ENCODE measurements around the gene ARHGEF11. TPM values are rescaled to one million over a fixed set of nuclear protein-coding genes. Genes with fewer than 3 reads are reported as not detected.
"Not testable (repeated sequence)": the region's sequence is repeated elsewhere in the genome, so short reads cannot be mapped to it uniquely, and the experiment has no call there.

The ARHGEF11 gene
- total and polyA plus RNA-seq, 8 donors, result 6.6 to 125 (median 32.7) TPM

- 49 to 69% (median 66%) methylated on average over 5 to 6 of the region's 6 CpGs for WGBS, 5 donors
Measured at GRCh38 chr1:156929596-156930238, 115.8 kb downstream of the ARHGEF11 start.

GRCh38 chr1:156928043-156928602 lies 117.4 kb downstream of the ARHGEF11 start:
- Histone ChIP-seq H3K4me1 (peaks cover 19 to 39% (median 31%) of the 10 kb centered on the region in 4 donors), H3K27me3 (peaks cover 9 to 75% (median 63%) of the 10 kb centered on the region in 3 donors), H3K9me3 (no peaks in the 10 kb centered on the region), H3K36me3 (no peaks in the 10 kb centered on the region), H3K4me3 (peak overlapping the region in 3 of 4 donors; percentile 28 to 47 (median 30)), H3K27ac (no peak overlapping the region)
- DNase-seq, result no peak
- TF ChIP-seq CTCF (IDR thresholded peaks at IDR 0.05) (peak in 2 of 7 experiments; percentile 1), EP300 (IDR thresholded peaks at IDR 0.05) (no peak)
- intact Hi-C loops (cut with DNase I; ENCODE audit: low total_unique reads), result loop anchor here (10.0 kb wide), 1 partner anchor 147 kb away; no protein-coding TSS in a partner anchor
- WGBS, 5 donors, result 8 to 11% (median 10%) methylated on average over 4 of the region's 4 CpGs

More at GRCh38 chr1:156929596-156930238, 115.8 kb downstream of the ARHGEF11 start:
- Histone ChIP-seq H3K27me3 (peaks cover 9 to 59% (median 47%) of the 10 kb centered on the region in 3 donors), H3K27ac (no peak overlapping the region), H3K9me3 (no peaks in the 10 kb centered on the region), H3K4me3 (no peak overlapping the region), H3K4me1 (peaks cover 9 to 26% (median 19%) of the 10 kb centered on the region in 4 donors), H3K36me3 (peaks cover 0 to 3% (median 0%) of the 10 kb centered on the region in 4 donors)
- TF ChIP-seq EP300 (IDR thresholded peaks at IDR 0.05) (no peak), CTCF (IDR thresholded peaks at IDR 0.05) (no peak), POLR2A (IDR thresholded peaks at IDR 0.05) (no peak), POLR2AphosphoS5 (IDR thresholded peaks at IDR 0.05) (no peak)
- intact Hi-C loops (cut with DNase I; ENCODE audit: low total_unique reads), result loop anchor here (10.0 kb wide), 1 partner anchor 145 kb away; no protein-coding TSS in a partner anchor
- DNase-seq, result no peak

- Histone ChIP-seq H3K36me3 (no peaks in the 10 kb centered on the region), H3K4me3 (peak overlapping the region; percentile 22 to 47 (median 29)), H3K4me1 (peaks cover 19 to 42% (median 31%) of the 10 kb centered on the region in 4 donors), H3K27ac (no peak overlapping the region), H3K27me3 (peaks cover 15 to 82% (median 70%) of the 10 kb centered on the region in 3 donors), H3K9me3 (no peaks in the 10 kb centered on the region)
- peak; percentile 75 to 90 for DNase-seq
- 4 to 8% (median 6%) methylated on average over 44 to 64 of the region's 64 CpGs for WGBS, 5 donors
- intact Hi-C loops (cut with DNase I; ENCODE audit: low total_unique reads), result loop anchor here (10.0 kb wide), 1 partner anchor 147 kb away; no protein-coding TSS in a partner anchor
- peak in 5 of 7 experiments; percentile 28 to 55 (median 48) for TF ChIP-seq CTCF (IDR thresholded peaks at IDR 0.05)
- no peak for TF ChIP-seq POLR2AphosphoS5 (IDR thresholded peaks at IDR 0.05)
Measured at GRCh38 chr1:156927215-156928042, 118.1 kb downstream of the ARHGEF11 start.

- H3K36me3 ChIP-seq, DNase-seq, H3K27ac ChIP-seq, H3K4me3 ChIP-seq, H3K9me3 ChIP-seq: not testable (repeated sequence)
- Histone ChIP-seq H3K4me1 (peaks cover 19 to 38% (median 27%) of the 10 kb centered on the region in 4 donors), H3K27me3 (peaks cover 17 to 90% (median 76%) of the 10 kb centered on the region in 3 donors)
- 80 to 88% (median 83%) methylated on average over 6 of the region's 6 CpGs for WGBS, 5 donors
- intact Hi-C loops (cut with DNase I; ENCODE audit: low total_unique reads), result loop anchor here (10.0 kb wide), 1 partner anchor 148 kb away; no protein-coding TSS in a partner anchor
Measured at GRCh38 chr1:156926695-156927094, 118.8 kb downstream of the ARHGEF11 start.
